ENCODE results near the gene PCDHGA9. TPM values are rescaled to one million over a fixed set of nuclear protein-coding genes. Genes with fewer than 3 reads are reported as not detected.

Gene PCDHGA9
- total and polyA plus RNA-seq, 9 of the 15 experiments (the other 6 are each of a cell fraction or from before 2014, with no cell fraction given): 0.03 to 0.18 (median 0.11) TPM; not detected in 2

DNA sequence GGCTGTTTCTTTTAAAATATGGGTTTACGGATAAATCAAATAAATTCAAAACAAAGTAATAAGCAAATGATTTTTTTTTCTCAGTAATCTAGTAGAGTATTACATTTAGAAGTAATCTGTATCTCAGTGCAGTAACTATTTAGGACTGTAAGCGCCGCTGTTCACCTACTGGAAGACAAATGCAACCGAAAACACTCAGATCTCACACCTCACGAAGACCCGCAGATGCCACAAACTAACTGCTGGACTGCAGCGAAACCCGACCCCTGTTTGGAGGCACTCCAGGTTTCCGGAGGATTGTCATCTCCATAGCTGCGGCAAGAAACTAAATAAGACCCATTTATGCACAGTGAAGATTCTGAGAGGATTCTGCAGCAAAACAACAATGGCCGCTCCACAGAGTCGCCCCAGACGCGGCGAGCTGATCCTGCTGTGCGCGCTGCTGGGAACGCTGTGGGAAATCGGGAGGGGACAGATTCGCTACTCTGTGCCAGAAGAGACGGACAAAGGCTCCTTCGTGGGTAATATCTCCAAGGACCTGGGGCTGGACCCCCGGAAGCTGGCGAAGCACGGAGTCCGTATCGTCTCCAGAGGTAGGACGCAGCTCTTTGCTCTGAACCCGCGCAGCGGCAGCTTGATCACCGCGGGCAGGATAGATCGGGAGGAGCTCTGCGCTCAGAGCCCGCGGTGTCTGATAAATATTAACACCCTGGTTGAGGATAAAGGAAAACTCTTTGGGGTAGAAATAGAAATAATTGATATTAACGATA is 10.0 kb upstream of the PCDHGA9 start, which contains the start of gene PCDHGA8:
TSS of gene PCDHGA8 (plus strand) at position 205 of the 770 bp plus-strand sequence. CDS start at position 386, 181 bp downstream.
- BruUV-seq (replicated peaks): no TSS peak
- Histone ChIP-seq H3K36me3 (ENCODE audit: control insufficient read depth, insufficient read depth, low read length) (no peaks in the 10 kb centered on the region), H3K27me3 (ENCODE audit: control insufficient read depth in 2 of 2, insufficient read depth in 2 of 2, low read length in 2 of 2) (peaks cover 0 to 31% of the 10 kb centered on the region in 2 experiments; a peak in 3 of 5 replicates), H3K9me3 (replicated peaks; ENCODE audit: control insufficient read depth, insufficient read depth, low read depth, low read length) (no peaks in the 10 kb centered on the region), H3K4me3 (peak within 1 kb of the TSS; percentile 2; the same call in 1 of the 2 replicates), H3K9ac (ENCODE audit: insufficient read depth in 1 of 2, low read depth in 2 of 2, low read length in 2 of 2) (no peak within 1 kb of the TSS), H2AFZ (ENCODE audit: low read depth, low read length) (peak within 1 kb of the TSS; percentile 41; the same call in 1 of the 2 replicates), H3K9me1 (ENCODE audit: control insufficient read depth, insufficient read depth, low read length) (no peaks in the 10 kb centered on the region), H3K79me2 (ENCODE audit: control insufficient read depth, insufficient read depth, low read length) (no peaks in the 10 kb centered on the region), H3K4me1 (replicated peaks in 1 of 2; ENCODE audit: control insufficient read depth in 2 of 2, insufficient read depth in 2 of 2, low read length in 2 of 2) (peaks cover 0 to 13% of the 10 kb centered on the region in 2 experiments; a peak in 1 of 5 replicates), H3K27ac (ENCODE audit: extremely low read depth, low read depth, low read length) (no peak within 1 kb of the TSS), H3K4me2 (ENCODE audit: insufficient read depth, low read length) (peak within 1 kb of the TSS; percentile 23; the same call in 1 of the 2 replicates), H4K20me1 (replicated peaks; ENCODE audit: control insufficient read depth, insufficient read depth, low read length) (no peaks in the 10 kb centered on the region)
- ChIA-PET POLR2A (interaction anchor here (0.7 kb wide), 1 partner anchor 524 kb away, joined by 3 read pairs; no protein-coding TSS in a partner anchor), CTCF (ENCODE audit: low intra/inter-chr PET ratio) (interaction anchor here (1.3 kb wide), 1 partner anchor 172 kb away, joined by 3 read pairs; no protein-coding TSS in a partner anchor)
- WGBS (ENCODE audit: insufficient coverage, low coverage, missing lambda C conversion rate): 31% methylated on average over 35 of the region's 38 CpGs
- intact Hi-C loops (cut with micrococcal nuclease) (no loop called here), in situ Hi-C loops (cut with MboI) (no loop called here)
- peak in 1 of 4 experiments; percentile 24 for DNase-seq (ENCODE audit: extremely low read depth in 1 of 4, low spot score in 3 of 4)
- peak; percentile 78 for ATAC-seq
- peak; percentile 59 for FAIRE-seq
- TF ChIP-seq, protein P1, sequence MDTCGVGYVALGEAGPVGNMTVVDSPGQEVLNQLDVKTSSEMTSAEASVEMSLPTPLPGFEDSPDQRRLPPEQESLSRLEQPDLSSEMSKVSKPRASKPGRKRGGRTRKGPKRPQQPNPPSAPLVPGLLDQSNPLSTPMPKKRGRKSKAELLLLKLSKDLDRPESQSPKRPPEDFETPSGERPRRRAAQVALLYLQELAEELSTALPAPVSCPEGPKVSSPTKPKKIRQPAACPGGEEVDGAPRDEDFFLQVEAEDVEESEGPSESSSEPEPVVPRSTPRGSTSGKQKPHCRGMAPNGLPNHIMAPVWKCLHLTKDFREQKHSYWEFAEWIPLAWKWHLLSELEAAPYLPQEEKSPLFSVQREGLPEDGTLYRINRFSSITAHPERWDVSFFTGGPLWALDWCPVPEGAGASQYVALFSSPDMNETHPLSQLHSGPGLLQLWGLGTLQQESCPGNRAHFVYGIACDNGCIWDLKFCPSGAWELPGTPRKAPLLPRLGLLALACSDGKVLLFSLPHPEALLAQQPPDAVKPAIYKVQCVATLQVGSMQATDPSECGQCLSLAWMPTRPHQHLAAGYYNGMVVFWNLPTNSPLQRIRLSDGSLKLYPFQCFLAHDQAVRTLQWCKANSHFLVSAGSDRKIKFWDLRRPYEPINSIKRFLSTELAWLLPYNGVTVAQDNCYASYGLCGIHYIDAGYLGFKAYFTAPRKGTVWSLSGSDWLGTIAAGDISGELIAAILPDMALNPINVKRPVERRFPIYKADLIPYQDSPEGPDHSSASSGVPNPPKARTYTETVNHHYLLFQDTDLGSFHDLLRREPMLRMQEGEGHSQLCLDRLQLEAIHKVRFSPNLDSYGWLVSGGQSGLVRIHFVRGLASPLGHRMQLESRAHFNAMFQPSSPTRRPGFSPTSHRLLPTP (IDR thresholded peaks at IDR 0.05; ENCODE audit: borderline replicate concordance, extremely low read depth, insufficient read length): no peak
- TF ChIP-seq ZNF263 (CRISPR knock-in tag; IDR thresholded peaks at IDR 0.05; ENCODE audit: borderline replicate concordance) (no peak), NRF1 (conservative IDR thresholded peaks at IDR 0.05 in 1 of 2, IDR thresholded peaks at IDR 0.05 in 1 of 2) (0 out of 4 replicates have a peak, but pooled peaks of 1 of the 2 experiments have one; percentile 17), ZNF184 (CRISPR knock-in tag; IDR thresholded peaks at IDR 0.05) (no peak), POLR2B (IDR thresholded peaks at IDR 0.05; ENCODE audit: low read depth, partially characterized antibody) (no peak)
- TF ChIP-seq, protein P2, sequence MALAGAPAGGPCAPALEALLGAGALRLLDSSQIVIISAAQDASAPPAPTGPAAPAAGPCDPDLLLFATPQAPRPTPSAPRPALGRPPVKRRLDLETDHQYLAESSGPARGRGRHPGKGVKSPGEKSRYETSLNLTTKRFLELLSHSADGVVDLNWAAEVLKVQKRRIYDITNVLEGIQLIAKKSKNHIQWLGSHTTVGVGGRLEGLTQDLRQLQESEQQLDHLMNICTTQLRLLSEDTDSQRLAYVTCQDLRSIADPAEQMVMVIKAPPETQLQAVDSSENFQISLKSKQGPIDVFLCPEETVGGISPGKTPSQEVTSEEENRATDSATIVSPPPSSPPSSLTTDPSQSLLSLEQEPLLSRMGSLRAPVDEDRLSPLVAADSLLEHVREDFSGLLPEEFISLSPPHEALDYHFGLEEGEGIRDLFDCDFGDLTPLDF (CRISPR knock-in tag; IDR thresholded peaks at IDR 0.05): no peak
- TF ChIP-seq, protein P3, sequence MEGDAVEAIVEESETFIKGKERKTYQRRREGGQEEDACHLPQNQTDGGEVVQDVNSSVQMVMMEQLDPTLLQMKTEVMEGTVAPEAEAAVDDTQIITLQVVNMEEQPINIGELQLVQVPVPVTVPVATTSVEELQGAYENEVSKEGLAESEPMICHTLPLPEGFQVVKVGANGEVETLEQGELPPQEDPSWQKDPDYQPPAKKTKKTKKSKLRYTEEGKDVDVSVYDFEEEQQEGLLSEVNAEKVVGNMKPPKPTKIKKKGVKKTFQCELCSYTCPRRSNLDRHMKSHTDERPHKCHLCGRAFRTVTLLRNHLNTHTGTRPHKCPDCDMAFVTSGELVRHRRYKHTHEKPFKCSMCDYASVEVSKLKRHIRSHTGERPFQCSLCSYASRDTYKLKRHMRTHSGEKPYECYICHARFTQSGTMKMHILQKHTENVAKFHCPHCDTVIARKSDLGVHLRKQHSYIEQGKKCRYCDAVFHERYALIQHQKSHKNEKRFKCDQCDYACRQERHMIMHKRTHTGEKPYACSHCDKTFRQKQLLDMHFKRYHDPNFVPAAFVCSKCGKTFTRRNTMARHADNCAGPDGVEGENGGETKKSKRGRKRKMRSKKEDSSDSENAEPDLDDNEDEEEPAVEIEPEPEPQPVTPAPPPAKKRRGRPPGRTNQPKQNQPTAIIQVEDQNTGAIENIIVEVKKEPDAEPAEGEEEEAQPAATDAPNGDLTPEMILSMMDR (IDR thresholded peaks at IDR 0.05 in 2 of 3, conservative IDR thresholded peaks at IDR 0.05 in 1 of 3; ENCODE audit: insufficient read depth in 2 of 3, low read depth in 1 of 3, low read length in 3 of 3): peak; percentile 43 to 51 (median 50); a peak in 5 of 6 replicates
- TF ChIP-seq, protein P4, sequence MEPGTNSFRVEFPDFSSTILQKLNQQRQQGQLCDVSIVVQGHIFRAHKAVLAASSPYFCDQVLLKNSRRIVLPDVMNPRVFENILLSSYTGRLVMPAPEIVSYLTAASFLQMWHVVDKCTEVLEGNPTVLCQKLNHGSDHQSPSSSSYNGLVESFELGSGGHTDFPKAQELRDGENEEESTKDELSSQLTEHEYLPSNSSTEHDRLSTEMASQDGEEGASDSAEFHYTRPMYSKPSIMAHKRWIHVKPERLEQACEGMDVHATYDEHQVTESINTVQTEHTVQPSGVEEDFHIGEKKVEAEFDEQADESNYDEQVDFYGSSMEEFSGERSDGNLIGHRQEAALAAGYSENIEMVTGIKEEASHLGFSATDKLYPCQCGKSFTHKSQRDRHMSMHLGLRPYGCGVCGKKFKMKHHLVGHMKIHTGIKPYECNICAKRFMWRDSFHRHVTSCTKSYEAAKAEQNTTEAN (CRISPR knock-in tag; IDR thresholded peaks at IDR 0.05): no peak
- TF ChIP-seq, protein P5, sequence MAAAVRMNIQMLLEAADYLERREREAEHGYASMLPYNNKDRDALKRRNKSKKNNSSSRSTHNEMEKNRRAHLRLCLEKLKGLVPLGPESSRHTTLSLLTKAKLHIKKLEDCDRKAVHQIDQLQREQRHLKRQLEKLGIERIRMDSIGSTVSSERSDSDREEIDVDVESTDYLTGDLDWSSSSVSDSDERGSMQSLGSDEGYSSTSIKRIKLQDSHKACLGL (CRISPR knock-in tag; IDR thresholded peaks at IDR 0.05; ENCODE audit: borderline replicate concordance, poor library complexity, severe bottlenecking): no peak
